Gastroesophageal sphincter (tissue), 3 donors: Measurements from ENCODE around the gene FOXO6.

ENCODE experiments used
- POLR2AphosphoS5 ChIP-seq: sonication (generic); formaldehyde crosslinking; IDR thresholded peaks from one replicate; pipeline ENCODE4 v1.6.1; 2017; ENCODE audit warnings: antibody characterized with exemption
- TF ChIP-seq, protein P1 (sequence below), 4 experiments: fragments of 200-600 bp in 2 of 4; fragments of 450-650 bp in 2 of 4; sonication (generic) in 1 of 4; IDR thresholded peaks; one replicate each; pipeline ENCODE4 v1.5.1; 2017 to 2019; ENCODE audit warnings: antibody characterized with exemption in 4 of 4, mild to moderate bottlenecking in 2 of 4, moderate library complexity in 2 of 4

DNA sequence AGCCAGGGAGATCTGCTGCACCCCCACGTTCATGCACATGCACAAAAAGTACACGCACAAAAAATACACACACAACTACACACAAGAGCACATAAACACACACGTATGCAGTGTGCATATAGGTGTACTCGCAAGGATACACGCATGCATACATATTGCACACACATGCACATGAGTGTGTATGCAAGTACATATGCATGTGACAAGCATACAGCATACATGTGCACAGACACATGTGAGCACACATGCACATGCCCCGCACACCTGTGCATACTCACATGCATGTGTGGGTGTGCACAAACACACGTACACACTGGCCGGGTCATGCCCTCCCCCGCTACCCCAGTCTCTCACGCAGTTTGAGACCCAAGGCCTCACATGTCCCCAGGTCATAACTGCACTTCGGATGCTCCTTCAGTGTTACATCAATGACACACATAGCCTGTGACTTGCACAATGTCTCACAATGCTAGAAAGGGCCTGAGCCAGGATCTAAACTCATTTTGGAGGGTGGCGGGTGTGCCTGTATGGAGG is 52.6 kb downstream of the FOXO6 start:
- TF ChIP-seq, protein P1, sequence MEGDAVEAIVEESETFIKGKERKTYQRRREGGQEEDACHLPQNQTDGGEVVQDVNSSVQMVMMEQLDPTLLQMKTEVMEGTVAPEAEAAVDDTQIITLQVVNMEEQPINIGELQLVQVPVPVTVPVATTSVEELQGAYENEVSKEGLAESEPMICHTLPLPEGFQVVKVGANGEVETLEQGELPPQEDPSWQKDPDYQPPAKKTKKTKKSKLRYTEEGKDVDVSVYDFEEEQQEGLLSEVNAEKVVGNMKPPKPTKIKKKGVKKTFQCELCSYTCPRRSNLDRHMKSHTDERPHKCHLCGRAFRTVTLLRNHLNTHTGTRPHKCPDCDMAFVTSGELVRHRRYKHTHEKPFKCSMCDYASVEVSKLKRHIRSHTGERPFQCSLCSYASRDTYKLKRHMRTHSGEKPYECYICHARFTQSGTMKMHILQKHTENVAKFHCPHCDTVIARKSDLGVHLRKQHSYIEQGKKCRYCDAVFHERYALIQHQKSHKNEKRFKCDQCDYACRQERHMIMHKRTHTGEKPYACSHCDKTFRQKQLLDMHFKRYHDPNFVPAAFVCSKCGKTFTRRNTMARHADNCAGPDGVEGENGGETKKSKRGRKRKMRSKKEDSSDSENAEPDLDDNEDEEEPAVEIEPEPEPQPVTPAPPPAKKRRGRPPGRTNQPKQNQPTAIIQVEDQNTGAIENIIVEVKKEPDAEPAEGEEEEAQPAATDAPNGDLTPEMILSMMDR (IDR thresholded peaks at IDR 0.05), result no peak
- TF ChIP-seq POLR2AphosphoS5, result no peak
